Measurements from ENCODE around the gene ARHGEF18. TPM values are rescaled to one million over a fixed set of nuclear protein-coding genes. Genes with fewer than 3 reads are reported as not detected.
"Not testable (repeated sequence)": the region's sequence is repeated elsewhere in the genome, so short reads cannot be mapped to it uniquely, and the experiment has no call there.

Gene ARHGEF18
- polyA plus RNA-seq, 1 donor: 15.7 TPM

GRCh38 chr19:7349231-7349591 lies 474 bp downstream of the ARHGEF18 start:
- DNase-seq: no peak

- DNase-seq: no peak
Observed at GRCh38 chr19:7349961-7350711, 1.4 kb downstream of the ARHGEF18 start.

- no peak for DNase-seq
Observed at GRCh38 chr19:7351861-7352260, 3.1 kb downstream of the ARHGEF18 start.

GRCh38 chr19:7355151-7355820 lies 6.5 kb downstream of the ARHGEF18 start:
- DNase-seq: no peak

GRCh38 chr19:7355871-7356270 lies 7.1 kb downstream of the ARHGEF18 start:
- DNase-seq: no peak

GRCh38 chr19:7356899-7357627 lies 8.3 kb downstream of the ARHGEF18 start:
- no peak for DNase-seq

GRCh38 chr19:7358102-7358597 lies 9.4 kb downstream of the ARHGEF18 start:
- DNase-seq: no peak

- no peak for DNase-seq
Observed at GRCh38 chr19:7360393-7360984, 11.8 kb downstream of the ARHGEF18 start.

GRCh38 chr19:7363225-7363624 lies 14.5 kb downstream of the ARHGEF18 start:
- DNase-seq: no peak

GRCh38 chr19:7366701-7367420 lies 18.1 kb downstream of the ARHGEF18 start:
- DNase-seq: no peak

- DNase-seq: no peak
Observed at GRCh38 chr19:7368456-7368855, 19.7 kb downstream of the ARHGEF18 start.

GRCh38 chr19:7368866-7369265 lies 20.1 kb downstream of the ARHGEF18 start:
- not testable (repeated sequence) for DNase-seq

- no peak for DNase-seq
Observed at GRCh38 chr19:7370546-7370945, 21.8 kb downstream of the ARHGEF18 start.

- no peak for DNase-seq
Observed at GRCh38 chr19:7371001-7371400, 22.3 kb downstream of the ARHGEF18 start.

GRCh38 chr19:7372810-7373209 lies 24.1 kb downstream of the ARHGEF18 start:
- DNase-seq: no peak

- no peak for DNase-seq
Observed at GRCh38 chr19:7373862-7374261, 25.1 kb downstream of the ARHGEF18 start.

- no peak for DNase-seq
Observed at GRCh38 chr19:7376151-7376852, 27.6 kb downstream of the ARHGEF18 start.

GRCh38 chr19:7377196-7377595 lies 28.5 kb downstream of the ARHGEF18 start:
- DNase-seq: no peak

- DNase-seq: no peak
Observed at GRCh38 chr19:7381073-7381390, 32.3 kb downstream of the ARHGEF18 start.

- DNase-seq: no peak
Observed at GRCh38 chr19:7382694-7383093, 34.0 kb downstream of the ARHGEF18 start.

GRCh38 chr19:7383284-7383683 lies 34.5 kb downstream of the ARHGEF18 start:
- no peak for DNase-seq

- no peak for DNase-seq
Observed at GRCh38 chr19:7385062-7385461, 36.3 kb downstream of the ARHGEF18 start.

Measured in hindlimb muscle (tissue), 1 donor.